NCI-H1105 (cell line): ENCODE measurements around the gene PDSS2.
"Not testable (repeated sequence)": the region's sequence is repeated elsewhere in the genome, so short reads cannot be mapped to it uniquely, and the experiment has no call there.

Experiments used
- DNase-seq: peaks from one replicate; lab custom pipeline; 2025; lab: John Stamatoyannopoulos, UW

PDSS2 gene

GRCh38 chr6:107321793-107322192, 137.6 kb downstream of the PDSS2 start:
- DNase-seq: no peak

DNA sequence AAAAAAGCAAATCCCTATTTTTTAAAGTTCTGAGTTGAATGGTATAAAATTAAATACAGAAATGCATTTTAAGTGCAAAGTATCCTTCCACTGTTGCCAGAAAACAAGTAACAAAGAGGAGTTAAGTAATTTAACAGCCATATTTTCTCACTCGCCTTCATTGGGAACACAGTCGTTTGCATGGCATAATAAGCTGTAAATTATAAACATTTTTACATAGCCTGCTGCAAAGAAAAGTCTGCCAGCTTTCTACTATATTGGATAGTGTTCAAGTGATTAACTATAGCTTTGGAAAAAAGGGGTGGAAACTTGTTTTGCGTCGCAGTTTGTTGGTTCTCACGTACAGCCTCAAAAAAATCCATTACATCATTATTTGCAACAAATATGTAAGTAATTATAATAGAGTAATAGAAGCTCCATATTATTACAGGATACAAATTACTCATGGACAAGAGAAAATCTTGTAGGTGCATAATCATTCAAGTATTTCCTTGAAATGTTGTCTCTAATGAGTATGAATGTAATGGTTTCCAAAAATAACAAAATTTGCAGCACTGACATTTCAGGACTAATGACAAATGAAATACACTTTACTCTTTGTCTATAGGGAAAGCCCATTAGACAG, 139.3 kb downstream of the PDSS2 start:
- no peak for DNase-seq

GRCh38 chr6:107318100-107318736, 141.1 kb downstream of the PDSS2 start:
- peak; percentile 44 for DNase-seq

GRCh38 chr6:107315114-107315513, 144.2 kb downstream of the PDSS2 start:
- DNase-seq: no peak

GRCh38 chr6:107314531-107314939, 144.8 kb downstream of the PDSS2 start:
- DNase-seq: peak; percentile 81

GRCh38 chr6:107313776-107314175, 145.6 kb downstream of the PDSS2 start:
- DNase-seq: no peak

DNA sequence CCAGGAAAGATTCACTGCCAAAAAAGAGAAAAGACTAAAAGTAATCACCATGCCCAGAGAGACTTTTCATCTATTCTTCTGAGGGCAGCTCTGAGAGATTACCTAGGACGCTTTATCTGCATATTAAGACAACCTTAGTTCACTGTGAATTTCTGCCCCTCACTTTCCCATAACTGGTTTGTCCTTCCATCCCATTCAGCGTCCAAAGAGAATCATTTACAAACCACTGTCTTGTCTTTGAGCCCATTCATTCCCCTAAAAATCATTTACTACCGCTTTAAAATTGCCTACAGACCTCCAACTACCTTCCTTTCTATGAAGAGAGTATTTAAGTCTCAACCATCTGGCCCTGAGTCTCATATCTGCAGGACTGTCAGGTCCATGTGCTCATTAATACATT, 149.0 kb downstream of the PDSS2 start:
- DNase-seq: no peak

DNA sequence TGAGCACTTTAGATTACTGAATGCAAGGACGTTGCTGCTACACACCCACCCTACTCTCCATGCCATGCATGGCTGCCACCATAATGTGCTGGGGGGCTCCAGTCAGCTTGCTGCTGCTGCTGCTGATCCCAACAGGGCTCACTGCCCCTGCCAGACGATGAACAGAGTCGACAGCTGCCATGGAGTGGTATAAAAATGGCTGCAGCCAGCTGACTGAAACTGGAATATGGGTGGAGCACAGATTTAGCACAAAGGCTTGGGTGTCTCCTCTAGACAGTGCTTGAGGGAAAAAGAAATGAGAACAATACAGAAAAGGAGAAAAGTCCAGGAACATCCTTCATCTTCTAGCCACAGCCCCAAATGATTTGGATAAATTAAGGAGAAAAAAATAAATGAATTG, 150.7 kb downstream of the PDSS2 start:
- DNase-seq: no peak

DNA sequence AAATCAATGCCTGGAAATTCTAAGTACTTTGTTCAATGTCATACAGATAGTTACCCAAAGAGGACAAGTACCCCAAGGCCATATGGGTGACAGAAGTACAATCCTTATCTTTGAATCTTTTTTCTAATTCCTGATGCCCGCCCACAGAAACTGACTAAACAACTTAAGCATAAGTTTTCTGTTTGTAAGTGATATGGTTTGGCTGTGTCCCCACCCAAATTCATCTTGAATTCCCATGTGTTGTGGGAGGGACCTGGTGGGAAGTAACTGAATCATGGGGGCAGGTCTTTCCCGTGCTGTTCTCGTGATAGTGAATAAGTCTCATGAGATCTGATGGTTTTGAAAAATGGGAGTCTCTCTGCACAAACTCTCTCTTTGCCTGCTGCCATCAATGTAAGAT, 153.4 kb downstream of the PDSS2 start:
- not testable (repeated sequence) for DNase-seq

DNA sequence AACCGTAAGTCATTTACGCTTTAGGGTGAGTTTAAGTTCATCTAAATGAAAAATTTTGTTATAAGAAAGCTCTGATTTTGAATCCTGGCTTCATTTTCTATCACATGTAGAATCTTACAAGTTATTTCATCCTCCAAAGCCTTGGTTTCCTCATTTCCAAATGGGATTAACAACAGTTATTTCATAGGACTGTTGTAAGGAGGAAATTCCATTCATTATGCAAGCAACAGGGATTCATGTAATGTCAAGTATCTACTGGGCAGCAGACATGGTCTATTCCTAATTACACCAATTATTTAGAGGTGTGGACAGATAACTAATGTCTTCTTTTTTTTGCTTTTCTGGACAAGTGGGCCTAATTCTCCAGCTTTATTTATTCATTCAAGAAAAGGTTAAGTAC, 154.0 kb downstream of the PDSS2 start:
- no peak for DNase-seq

DNA sequence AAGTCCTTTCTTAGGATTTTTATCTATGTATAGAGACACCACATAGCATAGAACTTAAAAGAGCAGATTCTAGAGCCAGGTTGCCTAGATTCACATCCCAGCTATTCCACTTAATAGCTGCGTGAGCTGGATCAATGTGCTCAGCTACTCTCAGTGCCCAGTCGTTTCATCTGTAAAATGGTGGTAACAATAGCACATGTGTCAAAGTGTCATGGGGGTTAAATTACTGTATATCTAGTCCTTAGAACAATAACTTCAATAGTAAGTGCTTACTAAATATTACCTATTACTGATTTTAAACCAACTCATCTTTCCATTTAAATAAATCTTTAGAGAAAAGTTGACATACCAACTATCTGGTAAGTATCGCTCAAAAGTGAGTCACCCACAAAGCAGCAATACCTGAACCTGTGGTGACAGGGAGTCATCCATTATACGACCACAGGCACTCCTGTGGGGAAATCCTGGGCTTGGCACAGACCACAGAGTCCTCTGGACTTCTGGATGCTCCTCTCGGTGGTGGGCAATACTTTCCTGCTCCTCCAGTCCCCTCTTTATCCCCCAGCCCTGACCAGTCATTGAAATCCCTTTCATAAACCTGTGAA, 154.8 kb downstream of the PDSS2 start:
- no peak for DNase-seq

DNA sequence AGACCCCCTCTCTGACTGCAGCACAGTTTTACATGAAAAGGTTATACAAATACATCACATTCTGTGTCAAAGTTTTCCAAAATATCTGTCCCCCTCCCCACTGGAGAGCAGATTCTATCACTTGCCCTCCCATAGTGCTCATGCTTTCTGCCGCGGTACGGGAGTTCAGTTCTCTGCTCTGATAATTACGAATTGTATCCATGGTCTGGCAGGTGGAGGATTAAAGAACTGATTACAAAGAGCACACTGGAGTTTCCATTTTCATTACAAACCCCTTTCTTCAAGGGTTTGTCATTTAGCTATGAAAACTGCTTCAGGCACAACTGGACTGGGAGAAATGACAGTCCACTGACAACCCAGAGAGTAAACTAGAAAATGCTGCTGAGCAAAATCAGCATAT, 166.0 kb downstream of the PDSS2 start:
- DNase-seq: no peak

DNA sequence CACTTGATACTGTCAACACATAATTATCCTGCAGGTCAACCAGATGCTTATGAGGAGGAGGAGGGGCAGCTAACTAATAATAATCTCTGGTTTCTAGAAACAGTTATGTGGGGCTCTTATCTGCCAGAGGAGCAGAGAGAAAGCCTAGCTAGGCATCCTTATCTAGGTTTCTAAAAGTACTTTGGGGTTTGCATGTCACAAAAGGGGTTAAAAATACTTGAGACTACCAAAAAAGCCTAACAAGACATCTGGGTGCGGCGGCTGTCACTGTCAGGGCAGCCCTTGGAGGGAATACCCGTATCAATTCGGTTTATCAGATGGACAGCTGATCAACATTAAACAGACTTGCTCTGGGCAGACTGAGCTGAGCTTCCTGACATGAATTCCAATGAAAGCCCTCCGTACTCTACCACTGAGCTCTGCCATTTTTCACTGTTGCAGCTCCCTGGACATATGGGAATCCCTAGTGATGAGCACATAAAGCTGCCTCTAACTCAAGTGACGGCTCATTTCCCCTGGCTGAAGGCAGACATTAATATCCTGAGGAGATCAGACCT, 166.6 kb downstream of the PDSS2 start:
- no peak for DNase-seq

- DNase-seq: no peak
These were observed 168.9 kb downstream of the PDSS2 start for GRCh38 chr6:107290491-107290890.

- not testable (repeated sequence) for DNase-seq
These were observed 170.1 kb downstream of the PDSS2 start for GRCh38 chr6:107289258-107289657.

GRCh38 chr6:107285683-107286082, 173.7 kb downstream of the PDSS2 start:
- DNase-seq: not testable (repeated sequence)

DNA sequence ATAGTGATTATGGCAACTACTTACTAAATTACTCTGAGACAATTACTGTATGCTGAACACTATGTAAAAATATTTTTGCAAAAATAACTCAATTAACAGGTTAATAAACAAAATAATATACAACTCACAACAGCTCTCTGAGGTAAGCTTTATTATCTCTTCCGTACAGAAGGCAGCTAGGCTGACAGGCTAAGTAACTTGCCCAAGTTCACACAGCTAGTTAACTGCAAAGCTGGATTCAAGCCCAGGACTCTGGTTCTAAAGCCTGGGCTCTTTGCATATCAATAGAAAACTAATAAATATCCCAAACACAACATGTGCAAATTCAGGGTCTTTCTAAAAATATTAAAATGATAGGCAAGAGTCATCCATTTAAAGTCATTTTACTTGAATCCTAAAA, 174.6 kb downstream of the PDSS2 start:
- no peak for DNase-seq

DNA sequence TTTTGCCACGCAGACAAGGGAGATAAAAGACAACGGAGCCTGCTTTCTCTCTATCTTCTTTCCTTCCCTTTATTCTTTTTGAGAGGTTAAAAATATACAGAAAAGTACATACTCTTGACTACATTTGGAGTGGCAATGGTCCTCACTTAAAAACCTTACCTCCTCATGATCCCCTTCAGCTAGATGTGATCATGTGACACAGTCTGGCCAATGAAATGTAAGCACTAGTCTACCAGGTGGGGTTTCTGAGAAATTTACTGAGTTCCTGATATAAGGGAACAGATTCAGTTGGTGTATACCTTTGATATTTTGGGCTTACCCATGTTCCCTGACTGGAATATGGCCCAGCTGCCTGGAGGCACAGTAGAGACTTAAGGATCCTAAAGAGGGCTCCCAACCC, 178.6 kb downstream of the PDSS2 start:
- DNase-seq: no peak

GRCh38 chr6:107280001-107280400, 179.4 kb downstream of the PDSS2 start:
- not testable (repeated sequence) for DNase-seq

DNA sequence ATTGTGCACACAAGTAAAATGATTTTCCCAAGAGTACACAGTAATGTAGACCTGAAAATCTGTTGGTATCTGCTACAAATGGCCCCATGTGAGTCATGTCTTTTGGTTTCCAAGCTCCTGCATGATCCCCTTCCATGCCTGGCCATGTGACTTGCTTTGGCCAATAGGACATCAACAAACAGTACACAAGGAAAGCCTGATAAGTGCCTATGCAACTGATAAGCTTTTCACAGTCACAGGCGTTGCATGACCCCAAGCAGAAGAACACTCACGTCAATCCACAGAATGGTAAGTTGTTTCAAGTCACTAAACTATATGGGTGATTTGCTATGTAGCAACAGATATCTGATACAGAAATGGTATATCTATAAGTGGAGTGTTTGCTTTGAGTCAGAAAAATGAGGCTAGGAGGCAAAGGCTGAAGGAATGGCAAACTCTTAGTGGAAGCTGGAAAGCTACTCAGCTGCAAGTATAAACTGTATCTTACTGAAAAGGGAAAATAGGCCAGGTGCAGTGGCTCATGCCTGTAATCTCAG, 184.0 kb downstream of the PDSS2 start:
- DNase-seq: no peak

DNA sequence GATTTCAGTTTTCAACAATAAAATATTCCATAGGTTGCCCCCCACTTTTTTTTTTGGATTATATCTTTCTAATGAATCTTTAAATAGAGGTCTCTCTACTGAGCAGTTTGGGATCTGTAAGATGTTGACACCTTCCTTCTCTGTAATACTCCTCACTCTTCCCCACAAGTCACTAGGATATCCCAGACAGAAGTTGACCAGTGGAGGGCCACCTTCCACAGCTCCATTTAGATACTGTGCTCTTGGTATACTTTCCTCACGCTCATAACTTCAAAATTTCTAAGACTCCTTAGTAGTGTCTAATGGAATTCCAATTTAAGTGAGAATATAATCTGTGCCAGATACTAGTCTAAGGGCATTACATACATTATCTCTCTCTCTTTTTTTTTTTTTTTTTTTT, 185.1 kb downstream of the PDSS2 start:
- DNase-seq: no peak

- no peak for DNase-seq
These were observed 187.1 kb downstream of the PDSS2 start for GRCh38 chr6:107272246-107272645.

GRCh38 chr6:107271208-107271790, 188.1 kb downstream of the PDSS2 start:
- DNase-seq: no peak
